Hematopoietic multipotent progenitor cell treated with erythropoietin and hydrocortisone succinate and interleukin-3 and kit ligand, for 4 days (in vitro differentiated cells): Measurements from ENCODE around the gene TTC33.
"Not testable (repeated sequence)": the region's sequence is repeated elsewhere in the genome, so short reads cannot be mapped to it uniquely, and the experiment has no call there.

Experiments
- DNase-seq: peaks from one replicate; pipeline ENCODE4 v3.0.0-alpha.2; 2015

Gene TTC33

DNA sequence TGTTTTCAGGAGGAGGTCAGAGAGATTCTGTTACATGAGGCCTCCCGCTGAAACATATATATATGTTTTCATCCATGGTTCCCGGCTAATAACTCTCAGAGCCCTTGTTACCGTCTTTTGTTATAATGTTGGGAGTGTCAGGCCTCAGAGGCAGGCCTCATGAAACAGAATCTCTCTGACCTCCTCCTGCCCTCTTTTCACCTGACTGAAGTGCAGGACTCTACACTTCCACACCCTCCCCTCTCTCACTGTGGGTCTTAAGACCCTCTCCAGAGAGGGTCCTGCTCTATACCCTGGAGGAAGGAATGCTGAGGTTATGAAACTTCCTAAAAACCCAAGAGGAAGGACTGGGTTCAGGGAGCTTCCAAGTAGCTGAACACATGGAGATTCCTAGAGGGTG, 104.6 kb downstream of the TTC33 start:
- DNase-seq: no peak

DNA sequence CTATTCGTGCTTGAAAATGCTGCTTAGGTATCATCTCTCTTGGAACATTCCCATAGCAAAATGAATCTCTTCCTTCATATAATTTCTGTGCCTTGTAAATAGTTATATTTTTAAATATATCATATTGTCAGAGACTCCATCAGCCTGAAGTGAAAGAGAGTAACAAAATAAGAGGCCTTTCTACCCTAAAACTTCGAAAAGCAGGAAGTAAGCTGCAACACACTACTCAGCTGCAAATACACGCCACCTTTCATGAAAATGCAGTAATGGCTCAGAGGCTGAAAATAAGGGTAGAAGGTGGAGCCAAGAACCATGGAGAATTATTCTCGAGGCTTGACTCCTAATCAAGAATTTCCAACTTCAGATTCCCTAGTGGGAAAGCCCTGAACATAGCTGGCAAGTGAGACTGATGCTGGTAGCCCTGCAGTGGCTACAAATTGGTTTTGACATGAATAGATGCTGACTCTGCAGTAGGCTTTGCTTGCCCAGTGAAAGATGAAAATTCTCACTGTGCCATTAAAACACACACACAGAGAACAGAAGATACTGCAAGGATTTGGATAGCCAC, 106.2 kb downstream of the TTC33 start:
- DNase-seq: peak; percentile 31

GRCh38 chr5:40648150-40648549, 107.6 kb downstream of the TTC33 start:
- DNase-seq: no peak

DNA sequence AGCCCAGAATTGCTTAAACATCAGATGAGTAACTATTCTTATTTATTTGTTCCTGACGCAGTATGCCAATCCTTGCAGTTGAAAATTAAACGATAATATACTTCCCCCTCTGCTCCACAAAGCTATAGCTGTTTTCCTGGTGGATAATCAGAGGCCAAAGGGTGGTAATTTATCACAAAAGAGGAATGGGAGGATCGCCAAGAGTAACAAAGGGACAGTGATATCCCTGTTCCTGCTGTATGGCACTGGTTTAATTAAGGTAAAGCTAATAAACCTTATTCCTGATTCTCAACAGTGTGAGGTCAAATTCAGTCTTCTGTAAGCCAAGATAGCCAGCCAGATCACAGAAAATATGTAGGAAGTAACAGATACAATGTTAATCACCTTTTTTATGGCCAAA, 109.5 kb downstream of the TTC33 start:
- DNase-seq: no peak

- not testable (repeated sequence) for DNase-seq
Observed at GRCh38 chr5:40639531-40639930, 116.2 kb downstream of the TTC33 start.

GRCh38 chr5:40634593-40634992, 121.2 kb downstream of the TTC33 start:
- no peak for DNase-seq

DNA sequence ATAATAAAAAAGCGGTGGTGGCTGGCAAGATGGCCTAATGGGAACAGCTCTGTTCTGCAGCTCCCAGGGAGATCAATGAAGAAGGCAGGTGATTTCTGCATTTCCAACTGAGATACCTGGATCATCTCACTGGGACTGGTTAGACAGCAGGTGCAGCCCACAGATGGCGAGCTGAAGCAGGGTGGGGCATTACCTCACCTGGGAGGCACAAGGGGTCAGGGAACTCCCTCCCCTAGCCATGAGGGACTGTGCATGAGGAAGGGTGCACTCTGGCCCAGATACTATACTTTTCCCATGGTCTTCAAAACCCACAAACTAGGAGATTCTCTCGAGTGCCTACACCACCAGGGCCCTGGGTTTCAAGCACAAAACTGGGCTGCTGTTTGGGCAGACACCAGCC, 121.6 kb downstream of the TTC33 start:
- no peak for DNase-seq

DNA sequence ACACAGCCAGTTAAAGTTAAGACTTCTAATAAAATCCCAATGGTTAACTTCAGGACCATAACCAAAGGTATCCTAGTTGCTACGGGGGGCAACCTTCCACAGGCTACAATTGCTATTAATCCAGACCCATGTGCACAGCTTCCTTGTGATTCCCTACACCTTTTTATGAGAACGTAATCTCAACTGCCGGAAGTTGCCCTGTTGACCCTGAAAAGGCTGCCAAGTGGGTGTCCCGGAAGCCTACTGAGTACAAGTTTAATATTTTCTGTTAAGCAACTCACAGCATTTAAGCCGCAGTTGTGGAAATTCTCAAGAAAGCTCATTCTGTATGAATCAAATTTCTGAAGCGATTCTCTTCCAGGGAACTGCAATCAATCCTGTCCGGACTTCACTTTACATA, 124.5 kb downstream of the TTC33 start:
- DNase-seq: no peak

DNA sequence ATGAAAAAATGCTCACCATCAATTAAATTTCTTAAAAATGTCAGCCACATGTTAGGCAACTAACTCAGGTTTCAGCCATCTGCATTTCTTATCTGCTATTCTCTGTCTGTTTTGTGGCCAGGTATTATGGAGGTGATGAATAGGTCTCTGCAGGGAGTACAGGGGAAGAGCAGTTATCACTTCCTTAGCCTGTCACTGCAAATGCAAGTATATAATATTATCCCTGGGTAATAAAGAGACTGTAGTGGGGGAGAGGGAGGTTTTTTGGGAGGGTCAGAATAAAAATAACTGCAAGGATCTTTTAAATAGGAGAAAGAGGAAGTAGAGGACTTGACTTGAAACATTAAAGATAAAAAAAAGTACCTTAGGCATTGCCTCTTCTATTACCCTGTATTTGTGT, 125.6 kb downstream of the TTC33 start:
- DNase-seq: peak; percentile 55

GRCh38 chr5:40628407-40628806, 127.4 kb downstream of the TTC33 start:
- DNase-seq: peak; percentile 84

GRCh38 chr5:40627706-40628105, 128.1 kb downstream of the TTC33 start:
- DNase-seq: no peak

DNA sequence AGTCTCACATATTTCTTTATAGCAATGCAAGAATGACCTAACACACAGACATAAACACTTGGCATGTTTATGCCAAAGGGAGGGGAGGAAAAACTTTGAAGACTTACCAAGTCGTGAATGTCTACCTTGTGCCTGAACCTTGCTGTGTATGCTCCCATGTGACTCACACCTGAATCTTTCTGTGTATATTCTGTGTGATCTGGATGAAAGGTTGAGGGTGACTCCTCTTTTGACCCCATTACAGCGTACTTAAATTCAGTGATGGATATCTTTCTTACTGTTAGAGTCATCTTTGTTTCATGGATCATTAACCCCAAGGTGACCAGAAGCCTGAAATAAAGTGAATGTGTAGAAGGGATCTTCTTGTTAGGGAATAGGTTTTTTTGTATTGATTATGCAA, 129.0 kb downstream of the TTC33 start:
- no peak for DNase-seq

DNA sequence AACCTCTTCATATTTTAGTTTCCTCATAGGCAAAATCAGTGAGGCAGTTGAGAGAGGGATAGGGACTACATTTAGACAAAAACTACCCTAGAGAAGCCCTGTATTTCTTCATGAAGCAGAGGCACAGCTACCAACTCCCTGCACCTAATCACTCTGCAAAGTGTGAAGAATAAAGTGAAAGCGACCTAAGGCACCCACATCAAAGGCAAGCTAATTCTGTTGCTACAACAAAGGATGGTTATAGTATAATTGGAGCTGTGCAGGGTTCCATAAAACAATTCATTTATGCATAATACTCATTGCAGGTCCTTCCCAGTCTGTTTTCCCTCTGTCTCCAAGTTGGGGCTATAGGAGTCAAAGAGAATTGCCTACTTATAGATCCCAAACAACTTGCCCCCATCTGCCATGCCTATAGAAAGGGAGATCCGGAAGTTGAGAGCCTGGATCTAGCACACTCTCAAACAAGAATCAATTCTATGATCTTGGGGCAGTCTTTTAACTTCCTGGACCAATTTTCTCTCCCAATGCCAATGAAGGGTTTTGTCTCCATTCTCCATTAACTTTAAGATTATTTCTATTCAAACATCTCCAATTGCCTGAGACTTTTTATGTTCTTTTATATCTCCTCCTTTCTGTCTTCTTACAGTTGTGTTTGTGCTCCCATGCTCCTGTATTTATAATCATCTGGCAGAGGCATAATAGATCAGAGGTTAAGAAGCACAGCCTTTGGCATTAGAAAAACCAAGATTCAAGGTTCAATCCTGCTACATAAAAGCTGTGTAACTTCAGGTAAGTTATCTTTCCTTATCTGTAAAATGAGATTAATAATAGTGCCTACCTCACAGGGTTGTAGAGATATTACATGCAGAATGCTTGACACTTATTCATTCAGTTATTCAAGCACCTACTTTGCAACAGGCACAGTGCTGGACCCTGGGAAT, 132.0 kb downstream of the TTC33 start:
- DNase-seq: no peak

- DNase-seq: no peak
Observed at GRCh38 chr5:40622463-40623252, 133.1 kb downstream of the TTC33 start.

GRCh38 chr5:40619421-40619820, 136.3 kb downstream of the TTC33 start:
- no peak for DNase-seq

DNA sequence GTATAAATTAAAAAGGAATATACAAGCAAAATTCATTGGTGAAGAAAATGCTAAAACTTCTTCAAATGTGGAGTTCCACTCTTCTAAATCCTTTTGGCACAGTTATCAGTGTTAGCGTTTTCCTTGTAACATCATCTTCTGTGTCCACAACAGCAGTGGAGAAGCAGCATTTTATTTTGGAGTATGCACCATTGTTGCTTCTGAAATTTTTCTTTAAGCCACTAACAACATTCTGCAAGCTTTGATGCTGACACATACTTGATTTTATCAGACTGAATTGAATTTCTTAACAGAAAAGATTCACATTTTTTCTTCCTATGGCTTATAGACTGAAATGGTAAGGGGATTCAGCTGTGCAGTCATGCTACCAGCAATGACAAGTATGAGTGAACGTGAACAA, 136.8 kb downstream of the TTC33 start:
- DNase-seq: no peak

GRCh38 chr5:40616781-40617180, 139.0 kb downstream of the TTC33 start:
- DNase-seq: peak; percentile 42

- peak; percentile 76 for DNase-seq
Observed at GRCh38 chr5:40615586-40616170, 140.1 kb downstream of the TTC33 start.

- no peak for DNase-seq
Observed at GRCh38 chr5:40614923-40615585, 140.7 kb downstream of the TTC33 start.

GRCh38 chr5:40614466-40614865, 141.3 kb downstream of the TTC33 start:
- no peak for DNase-seq

GRCh38 chr5:40607202-40607601, 148.6 kb downstream of the TTC33 start:
- no peak for DNase-seq

- DNase-seq: no peak
Observed at GRCh38 chr5:40606077-40606765, 149.5 kb downstream of the TTC33 start.
